GM19324 (cell line): ENCODE results near the gene LBX2.
A peak's percentile ranks its signal among the peaks of the same experiment; 100 is the strongest.
"Not testable (repeated sequence)": the region's sequence is repeated elsewhere in the genome, so short reads cannot be mapped to it uniquely, and the experiment has no call there.

Experiments used
- ATAC-seq: cut with Tn5 transposase; IDR thresholded peaks from one replicate; pipeline ENCODE4 v1.9.1; 2021; ENCODE audit warnings: mild to moderate bottlenecking, moderate library complexity; ENCODE audit not compliant: unreplicated experiment, low FRiP score

LBX2 gene

DNA sequence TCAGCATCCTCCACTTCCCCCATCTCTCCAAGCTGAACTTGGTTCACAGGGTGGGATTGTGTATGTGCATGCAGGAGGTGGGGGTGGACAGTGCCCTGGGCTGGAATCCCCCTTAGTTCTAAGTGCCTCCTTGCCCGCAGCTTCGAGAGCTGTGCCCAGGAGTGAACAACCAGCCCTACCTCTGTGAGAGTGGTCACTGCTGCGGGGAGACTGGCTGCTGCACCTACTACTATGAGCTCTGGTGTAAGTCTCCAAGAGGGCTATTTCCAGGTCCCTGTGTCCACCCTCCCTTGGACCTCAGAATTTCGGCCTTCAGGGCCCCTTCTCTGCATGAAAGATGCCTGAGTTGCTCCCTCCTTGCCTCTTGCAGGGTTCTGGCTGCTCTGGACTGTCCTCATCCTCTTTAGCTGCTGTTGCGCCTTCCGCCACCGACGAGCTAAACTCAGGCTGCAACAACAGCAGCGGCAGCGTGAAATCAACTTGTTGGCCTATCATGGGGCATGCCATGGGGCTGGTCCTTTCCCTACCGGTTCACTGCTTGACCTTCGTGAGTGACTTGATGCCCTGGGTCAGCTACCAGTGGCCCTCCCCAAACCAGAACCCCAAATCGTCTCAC lies 39.8 kb downstream of the LBX2 start:
- not testable (repeated sequence) for ATAC-seq

DNA sequence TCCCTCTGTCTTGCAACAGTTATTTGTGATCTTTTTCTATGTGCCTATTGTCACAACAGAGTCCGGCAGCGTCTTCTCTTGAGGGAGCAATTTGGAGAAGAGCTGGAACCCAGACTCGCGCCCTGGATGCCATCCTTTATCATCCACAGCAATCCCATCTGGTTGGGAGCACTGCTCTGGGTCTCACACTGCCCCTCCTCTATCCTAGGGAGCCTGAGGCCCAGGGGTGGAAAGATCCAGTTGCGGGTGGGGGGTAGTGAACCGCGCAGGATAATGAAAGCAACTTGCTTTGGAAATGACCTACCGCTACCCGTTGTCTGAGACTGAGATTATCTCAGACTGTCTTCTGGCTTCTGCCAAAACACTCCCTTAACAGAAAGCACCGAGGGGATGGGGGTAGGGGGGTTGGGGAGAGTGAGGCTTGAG lies 40.5 kb downstream of the LBX2 start:
- ATAC-seq, result no peak

DNA sequence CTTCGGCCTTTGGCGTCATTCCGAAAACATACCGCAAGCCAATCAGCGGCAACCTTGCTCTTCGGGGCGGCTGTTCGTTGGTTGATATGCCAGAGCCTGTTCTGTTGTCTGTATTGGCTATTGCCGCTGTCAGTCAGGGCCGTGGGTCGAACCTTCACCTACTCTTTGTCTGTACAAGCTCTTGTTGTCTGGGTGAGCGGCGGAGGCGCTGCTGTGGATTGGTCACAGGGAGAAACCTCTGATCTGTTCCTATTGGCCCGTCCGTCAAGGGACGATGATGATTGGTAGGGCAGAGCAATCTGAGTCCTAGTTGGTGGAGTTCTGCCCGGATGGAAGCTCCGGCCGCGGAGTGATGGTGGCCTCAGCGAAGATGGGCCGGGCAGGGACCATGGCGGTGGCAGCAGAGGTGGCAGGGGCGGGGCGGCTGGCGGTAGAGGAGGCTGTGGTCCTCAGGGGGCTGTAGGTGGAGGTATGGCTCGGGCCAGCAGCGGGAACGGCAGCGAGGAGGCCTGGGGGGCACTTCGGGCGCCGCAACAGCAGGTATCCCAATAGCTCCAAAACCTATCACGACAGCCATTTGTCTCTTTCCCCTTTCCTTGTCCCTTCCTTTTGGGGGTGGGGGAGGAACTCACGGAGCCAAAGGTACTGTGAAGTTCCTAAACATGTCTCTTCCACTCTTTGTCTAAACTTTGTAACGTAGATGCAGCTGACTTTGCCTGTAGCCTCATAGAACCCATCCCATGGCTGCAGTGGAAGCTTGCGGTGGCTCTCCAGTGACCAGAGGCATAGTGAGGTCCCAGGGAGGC lies 41.1 kb downstream of the LBX2 start, which contains the start of gene WBP1:
Gene WBP1 (plus strand): TSS at position 307 of the 806 bp plus-strand sequence. CDS start 165 bp downstream, at position 472.
- ATAC-seq, result peak; percentile 86

DNA sequence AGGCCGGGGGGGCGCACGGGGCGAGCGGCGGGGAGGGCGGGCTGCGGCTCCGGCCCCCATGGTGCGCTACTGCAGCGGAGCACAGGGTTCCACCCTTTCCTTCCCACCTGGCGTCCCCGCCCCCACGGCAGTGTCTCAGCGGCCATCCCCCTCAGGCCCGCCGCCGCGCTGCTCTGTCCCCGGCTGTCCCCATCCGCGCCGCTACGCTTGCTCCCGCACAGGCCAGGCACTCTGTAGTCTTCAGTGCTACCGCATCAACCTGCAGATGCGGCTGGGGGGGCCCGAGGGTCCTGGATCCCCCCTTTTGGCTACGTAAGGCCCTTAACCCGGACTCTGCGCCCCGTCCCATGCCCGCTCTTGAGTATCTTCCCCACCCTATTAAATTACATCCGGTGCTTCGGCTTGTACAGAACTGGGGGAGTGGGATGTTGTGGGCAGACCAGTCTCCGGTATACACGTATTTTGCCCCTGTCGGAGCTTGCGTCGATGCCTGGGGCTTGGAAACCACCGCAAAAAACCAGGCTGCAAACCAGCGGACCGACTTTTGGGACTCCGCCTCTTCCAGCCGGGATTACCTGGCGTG lies 41.8 kb downstream of the LBX2 start:
- ATAC-seq, result peak; percentile 29

DNA sequence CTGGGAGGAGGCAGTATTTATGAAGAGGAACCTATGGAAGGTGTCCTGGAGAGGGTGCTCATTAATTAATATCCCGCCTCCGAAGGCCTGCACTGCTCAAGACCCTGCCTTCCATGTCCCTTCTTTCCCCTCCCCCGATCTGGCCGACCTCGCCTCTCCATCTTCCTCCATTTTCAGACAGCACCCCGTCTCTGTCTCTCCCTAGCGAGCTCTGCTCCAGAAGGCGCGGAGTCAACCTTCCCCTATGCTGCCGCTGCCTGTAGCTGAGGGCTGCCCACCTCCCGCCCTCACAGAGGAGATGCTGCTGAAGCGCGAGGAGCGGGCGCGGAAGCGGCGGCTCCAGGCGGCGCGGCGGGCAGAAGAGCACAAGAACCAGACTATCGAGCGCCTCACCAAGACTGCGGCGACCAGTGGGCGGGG lies 42.3 kb downstream of the LBX2 start:
- no peak for ATAC-seq

DNA sequence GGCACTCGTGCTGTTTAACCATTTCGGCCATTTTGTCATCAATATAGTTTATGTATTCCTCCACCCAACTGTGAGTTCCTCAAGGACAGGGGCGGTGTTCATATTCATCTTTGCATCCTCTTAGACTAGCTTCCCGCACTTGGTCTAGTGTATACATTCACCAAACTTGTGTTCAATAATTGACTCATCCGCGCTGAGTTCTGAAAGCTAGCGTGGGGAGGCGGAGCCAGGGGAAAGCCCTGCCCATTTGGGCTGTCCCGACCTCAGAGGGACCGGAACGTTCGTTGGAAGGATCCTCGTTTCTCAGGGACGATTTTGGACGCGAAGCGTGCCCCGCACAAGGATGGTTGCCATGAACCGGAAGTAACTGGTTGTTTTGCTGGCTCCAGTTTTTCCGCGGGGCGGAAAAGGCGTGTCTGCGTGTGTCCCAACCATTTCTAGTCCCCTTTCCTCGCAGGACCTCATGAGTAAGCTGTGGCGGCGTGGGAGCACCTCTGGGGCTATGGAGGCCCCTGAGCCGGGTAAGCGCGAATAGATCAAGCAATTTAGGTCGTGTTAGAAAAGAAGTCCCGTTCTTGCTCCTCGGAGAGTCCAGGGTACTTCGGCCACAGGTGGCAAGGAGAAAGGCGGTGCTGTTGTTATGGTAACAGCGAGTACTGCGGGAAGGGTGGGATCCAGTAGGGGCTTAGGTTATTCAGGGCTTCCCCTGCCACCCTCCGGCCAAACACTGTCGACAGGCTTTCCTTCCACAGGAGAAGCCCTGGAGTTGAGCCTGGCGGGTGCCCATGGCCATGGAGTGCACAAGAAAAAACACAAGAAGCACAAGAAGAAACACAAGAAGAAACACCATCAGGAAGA lies 44.5 kb downstream of the LBX2 start, which contains the start of gene INO80B:
Gene INO80B (plus strand): TSS at position 434 of the 858 bp plus-strand sequence. CDS start 30 bp downstream, at position 464.
- peak; percentile 50 for ATAC-seq

DNA sequence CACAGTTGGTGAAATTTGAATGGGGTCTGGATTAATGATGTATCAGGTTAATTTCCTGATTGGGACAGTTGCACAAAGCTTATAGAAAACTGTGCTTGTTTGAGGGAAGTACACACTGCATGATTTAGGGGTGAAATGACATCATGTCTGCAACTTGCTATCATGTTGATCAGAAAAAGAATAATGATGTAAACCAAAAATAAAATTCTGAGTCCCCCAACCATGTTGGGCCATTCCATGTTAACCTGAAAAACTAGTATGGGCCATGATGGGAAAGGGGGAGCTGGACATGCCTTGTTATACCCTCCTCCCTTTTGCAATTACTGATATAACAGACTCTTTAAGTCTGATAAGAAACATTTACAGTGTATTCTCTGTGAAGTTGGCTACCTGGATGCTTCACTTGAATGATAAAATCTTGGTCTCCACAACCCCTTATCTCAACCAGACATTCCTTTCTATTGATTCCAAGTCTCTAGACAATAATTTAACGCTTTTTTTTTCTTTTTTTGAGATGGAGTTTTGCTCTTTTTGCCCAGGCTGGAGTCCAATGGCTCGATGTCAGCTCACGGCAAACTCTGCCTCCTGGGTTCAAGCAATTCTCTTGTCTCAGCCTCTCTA lies 48.7 kb downstream of the LBX2 start:
- ATAC-seq, result no peak

DNA sequence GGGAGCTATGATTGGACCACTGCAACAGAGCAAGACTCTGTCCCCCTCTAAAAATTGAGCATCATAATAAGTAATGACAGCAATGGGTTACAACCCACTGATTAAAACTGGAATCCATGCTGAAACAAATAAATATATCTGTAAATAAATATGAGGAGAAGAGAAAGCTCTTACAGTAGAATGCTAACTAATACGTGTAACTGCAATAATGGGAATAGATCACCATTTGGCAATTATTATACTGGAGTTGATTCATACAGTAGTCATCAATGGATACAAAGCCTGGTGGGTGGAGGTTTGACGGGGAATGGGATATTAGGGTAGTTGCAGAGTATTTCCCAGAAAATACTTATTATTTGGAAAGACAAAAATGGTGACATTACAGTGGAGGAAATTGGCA lies 50.6 kb downstream of the LBX2 start:
- ATAC-seq, result no peak
